CD4-positive, CD25-positive, alpha-beta regulatory T cell (primary cell): ENCODE data around the gene MAP4K3. TPM values are rescaled to one million over a fixed set of nuclear protein-coding genes. Genes with fewer than 3 reads are reported as not detected.

ENCODE experiments used
- ATAC-seq, 2 donors: fragments of 150-1000 bp; cut with Tn5 transposase; one replicate each; pipeline ENCODE4 v1.10.0; 2021; ENCODE audit warnings: low read depth in 2 of 2, moderate number of reproducible peaks in 2 of 2, moderate library complexity in 1 of 2
- DNase-seq, 3 donors: peaks; one replicate each; pipeline versions ENCODE4 v3.0.0 to v3.0.0-alpha.2; 2012 to 2022; ENCODE audit warnings: mixed read lengths in 1 of 3
- H3K27ac ChIP-seq: one replicate; pipeline ENCODE4 v1.7.0; 2013; ENCODE audit warnings: mild to moderate bottlenecking, low read length; ENCODE audit not compliant: insufficient read depth, poor library complexity, severe bottlenecking
- H3K27me3 ChIP-seq: one replicate; pipeline ENCODE4 v1.7.0; 2013; ENCODE audit warnings: low read length; ENCODE audit not compliant: control insufficient read depth, insufficient read depth
- H3K36me3 ChIP-seq: one replicate; pipeline ENCODE4 v1.7.0; 2013; ENCODE audit warnings: mild to moderate bottlenecking, low read length, moderate library complexity; ENCODE audit not compliant: control insufficient read depth, insufficient read depth
- H3K4me1 ChIP-seq: 2 replicates; pipeline ENCODE4 v1.7.0; 2013; ENCODE audit warnings: mild to moderate bottlenecking, low read length; ENCODE audit not compliant: insufficient read depth, control insufficient read depth, poor library complexity, severe bottlenecking
- H3K4me3 ChIP-seq: one replicate; pipeline ENCODE4 v1.7.0; 2013; ENCODE audit warnings: low read depth, mild to moderate bottlenecking, low read length, moderate library complexity
- H3K9me3 ChIP-seq, 2 experiments: 1 replicate in 1 of 2; 2 replicates in 1 of 2; pipeline ENCODE4 v1.7.0; 2013; ENCODE audit warnings: low read length in 2 of 2, mild to moderate bottlenecking in 1 of 2, moderate library complexity in 1 of 2; ENCODE audit not compliant: control insufficient read depth in 2 of 2
- H3K27ac Mint-ChIP-seq, 3 donors: one replicate each; pipeline ENCODE4 v1.8.0; 2020 to 2022; ENCODE audit warnings: mild to moderate bottlenecking in 3 of 3, mixed read lengths in 3 of 3, moderate library complexity in 2 of 3
- H3K27me3 Mint-ChIP-seq: one replicate; pipeline ENCODE4 v1.8.0; 2022; ENCODE audit warnings: mild to moderate bottlenecking, mixed read lengths
- H3K36me3 Mint-ChIP-seq: one replicate; pipeline ENCODE4 v1.8.0; 2020; ENCODE audit warnings: mixed read lengths
- H3K4me1 Mint-ChIP-seq, 4 donors: one replicate each; pipeline ENCODE4 v1.8.0; 2020 to 2022; ENCODE audit warnings: mixed read lengths in 4 of 4, mild to moderate bottlenecking in 1 of 4
- H3K4me3 Mint-ChIP-seq, 4 donors: one replicate each; pipeline ENCODE4 v1.8.0; 2020 to 2022; ENCODE audit warnings: mild to moderate bottlenecking in 4 of 4, mixed read lengths in 4 of 4, moderate library complexity in 3 of 4
- H3K9me3 Mint-ChIP-seq, 7 donors: one replicate each; pipeline ENCODE4 v1.8.0; 2020 to 2022; ENCODE audit warnings: mixed read lengths in 7 of 7, mild to moderate bottlenecking in 3 of 7, moderate library complexity in 2 of 7
- polyA plus RNA-seq, 4 donors: library from polyadenylated mRNA; unstranded; fragments of 300-500 nt; fragmentation: Illumina TruSeq; gene quantifications; one replicate each; pipeline ENCODE4 v1.2.3, GENCODE V29; 2021
- total RNA-seq: library from RNA; stranded (reverse); gene quantifications from one replicate; pipeline ENCODE4 v1.2.3, GENCODE V29; 2022

The MAP4K3 gene
- total and polyA plus RNA-seq, 5 donors from 2014 or later: 1.4 to 28.7 (median 2.0) TPM

DNA sequence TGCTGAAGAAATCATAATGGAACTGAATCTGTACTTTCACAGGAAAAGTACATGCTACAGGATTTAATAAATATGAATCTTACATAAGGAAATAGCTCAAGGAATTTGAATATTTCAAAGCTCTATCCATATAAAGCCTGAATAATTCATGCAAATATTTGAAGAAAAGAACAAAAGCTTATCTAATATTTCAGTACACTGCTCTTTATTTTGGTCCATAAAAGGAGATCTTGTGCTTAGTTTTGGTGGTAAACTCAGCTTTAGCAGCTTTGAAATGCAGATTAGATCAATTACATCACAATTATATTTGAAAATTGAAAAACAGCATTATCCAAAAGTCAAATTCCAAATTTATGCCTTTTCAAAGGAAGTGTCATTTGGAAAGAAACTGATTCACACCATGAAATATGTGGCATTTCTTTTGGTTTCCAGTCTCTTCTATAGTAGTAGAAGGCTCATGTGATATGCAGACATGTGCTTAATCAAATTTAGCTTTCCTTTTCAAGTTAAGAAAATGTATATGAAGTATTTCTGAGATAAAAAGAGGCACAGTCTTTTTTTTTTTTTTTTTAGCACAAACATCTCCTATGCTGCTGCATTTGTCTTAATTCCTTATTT is 42.1 kb upstream of the MAP4K3 start:
- H3K27me3 ChIP-seq: no peaks in the 10 kb centered on the region
- H3K27ac ChIP-seq: no peak overlapping the region
- H3K27ac Mint-ChIP-seq: no peak overlapping the region
- no peaks in the 10 kb centered on the region for H3K4me1 Mint-ChIP-seq
- no peak for DNase-seq
- H3K9me3 ChIP-seq: no peaks in the 10 kb centered on the region
- H3K27me3 Mint-ChIP-seq: no peaks in the 10 kb centered on the region
- no peak overlapping the region for H3K4me3 ChIP-seq
- ATAC-seq: no peak
- H3K36me3 ChIP-seq: no peaks in the 10 kb centered on the region
- H3K4me3 Mint-ChIP-seq: no peak overlapping the region
- H3K4me1 ChIP-seq: no peaks in the 10 kb centered on the region
- peaks cover 0 to 10% (median 2%) of the 10 kb centered on the region in 7 donors for H3K9me3 Mint-ChIP-seq
- peaks cover 33% of the 10 kb centered on the region for H3K36me3 Mint-ChIP-seq

DNA sequence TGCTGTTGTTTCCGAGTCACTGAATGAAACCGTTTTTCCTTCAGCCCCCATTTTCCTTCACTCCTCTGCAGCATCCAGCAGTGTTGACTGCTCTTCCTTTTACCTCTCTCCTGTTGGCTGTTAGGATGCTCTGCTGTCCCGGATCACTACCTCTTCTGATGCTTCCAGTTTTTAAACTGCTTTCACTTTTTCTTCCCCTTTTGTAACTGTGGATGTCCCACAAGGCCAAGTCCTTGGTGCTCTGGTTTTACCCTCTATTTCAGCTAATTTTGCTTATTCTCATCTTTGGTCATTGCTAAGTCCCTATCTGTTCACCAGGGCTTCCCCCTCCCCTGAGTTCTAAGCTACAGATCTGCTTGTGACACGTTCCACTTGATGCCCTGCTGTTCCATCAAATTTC is 39.4 kb upstream of the MAP4K3 start:
- ATAC-seq (no peak), DNase-seq (no peak)
- Histone ChIP-seq H3K9me3 (no peaks in the 10 kb centered on the region), H3K27ac (no peak overlapping the region), H3K36me3 (no peaks in the 10 kb centered on the region), H3K27me3 (no peaks in the 10 kb centered on the region), H3K4me1 (no peaks in the 10 kb centered on the region), H3K4me3 (no peak overlapping the region)
- Mint-ChIP-seq H3K4me1 (no peaks in the 10 kb centered on the region), H3K9me3 (peaks cover 0 to 10% (median 2%) of the 10 kb centered on the region in 7 donors), H3K4me3 (no peak overlapping the region), H3K36me3 (peaks cover 33% of the 10 kb centered on the region), H3K27ac (peak overlapping the region in 1 of 3 donors; percentile 40), H3K27me3 (no peaks in the 10 kb centered on the region)

DNA sequence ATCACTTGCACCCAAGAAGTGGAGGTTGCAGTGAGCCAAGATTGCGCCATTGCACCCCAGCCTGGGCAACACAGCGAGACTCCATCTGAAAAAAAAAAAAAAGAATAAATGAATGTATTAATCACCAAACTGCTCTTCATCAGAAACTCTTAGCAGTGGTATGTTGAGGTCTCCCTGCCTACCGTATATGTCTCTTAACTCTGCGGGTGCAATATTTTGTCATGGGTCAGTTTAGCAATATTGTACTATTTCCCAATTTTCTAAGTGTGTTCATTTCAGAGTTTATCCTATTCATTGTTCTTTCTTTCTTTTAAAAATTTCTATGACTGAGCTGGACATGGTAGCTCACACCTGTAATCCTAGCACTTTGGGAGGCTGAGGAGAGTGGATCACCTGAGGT is 37.9 kb upstream of the MAP4K3 start:
- Mint-ChIP-seq H3K27me3 (no peaks in the 10 kb centered on the region), H3K4me1 (peaks cover 0 to 6% (median under 1%) of the 10 kb centered on the region in 4 donors), H3K27ac (no peak overlapping the region), H3K9me3 (peaks cover 0 to 10% (median 2%) of the 10 kb centered on the region in 7 donors), H3K36me3 (peaks cover 33% of the 10 kb centered on the region), H3K4me3 (no peak overlapping the region)
- Histone ChIP-seq H3K9me3 (no peaks in the 10 kb centered on the region), H3K4me3 (no peak overlapping the region), H3K36me3 (no peaks in the 10 kb centered on the region), H3K27ac (no peak overlapping the region), H3K4me1 (no peaks in the 10 kb centered on the region), H3K27me3 (no peaks in the 10 kb centered on the region)
- no peak for DNase-seq
- no peak for ATAC-seq

DNA sequence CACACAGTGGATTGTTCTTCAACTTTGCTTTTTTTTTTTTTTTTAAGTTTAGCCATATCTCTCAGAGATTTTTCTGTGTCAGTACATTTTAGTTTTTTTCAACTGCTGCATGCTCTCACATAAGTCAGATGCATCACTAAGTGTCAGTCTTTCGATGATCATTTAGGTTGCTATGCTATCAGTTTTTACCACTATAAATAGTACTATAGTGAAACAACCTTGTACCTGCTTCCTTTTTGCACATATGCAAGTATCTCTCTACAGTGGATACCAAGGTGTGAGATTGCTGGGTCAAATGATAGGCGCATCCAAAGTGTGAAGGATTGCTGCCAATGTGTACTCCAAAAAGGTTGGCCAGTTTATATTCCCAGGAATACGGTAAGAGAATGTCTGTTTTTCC is 33.5 kb upstream of the MAP4K3 start:
- H3K4me1 ChIP-seq: no peaks in the 10 kb centered on the region
- H3K4me3 ChIP-seq: no peak overlapping the region
- H3K27me3 Mint-ChIP-seq: peaks cover 5% of the 10 kb centered on the region
- peaks cover 9% of the 10 kb centered on the region for H3K36me3 Mint-ChIP-seq
- no peak for ATAC-seq
- H3K4me3 Mint-ChIP-seq: no peak overlapping the region
- H3K36me3 ChIP-seq: no peaks in the 10 kb centered on the region
- H3K27ac ChIP-seq: no peak overlapping the region
- H3K27ac Mint-ChIP-seq: no peak overlapping the region
- peaks cover 0 to 5% (median 0%) of the 10 kb centered on the region in 7 donors for H3K9me3 Mint-ChIP-seq
- H3K27me3 ChIP-seq: no peaks in the 10 kb centered on the region
- no peak for DNase-seq
- no peaks in the 10 kb centered on the region for H3K9me3 ChIP-seq
- H3K4me1 Mint-ChIP-seq: peaks cover 5 to 13% (median 7%) of the 10 kb centered on the region in 4 donors

DNA sequence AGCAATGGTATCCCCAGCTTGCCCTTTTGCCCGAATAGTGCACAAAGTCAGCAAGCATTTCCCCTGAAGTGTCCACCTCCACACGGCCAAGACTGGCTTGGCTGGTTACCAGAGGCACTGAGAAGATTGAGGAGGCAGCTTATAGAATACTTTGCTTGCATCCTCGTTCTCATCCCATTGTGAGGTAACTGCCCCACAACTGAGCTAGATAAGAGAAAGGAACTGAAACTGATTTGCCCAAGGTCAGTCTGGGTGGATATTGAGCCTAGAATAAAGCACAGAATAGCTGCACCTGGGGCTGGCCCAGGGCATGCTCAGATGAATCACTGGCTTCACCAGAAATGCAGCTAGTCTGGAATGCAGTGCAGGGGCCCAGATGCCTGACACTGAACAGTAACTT is 32.7 kb upstream of the MAP4K3 start:
- Mint-ChIP-seq H3K36me3 (peaks cover 8% of the 10 kb centered on the region), H3K27ac (no peak overlapping the region), H3K27me3 (peaks cover 5% of the 10 kb centered on the region), H3K4me3 (no peak overlapping the region), H3K9me3 (peaks cover 0 to 5% (median 0%) of the 10 kb centered on the region in 7 donors), H3K4me1 (peaks cover 5 to 13% (median 7%) of the 10 kb centered on the region in 4 donors)
- no peaks in the 10 kb centered on the region for H3K4me1 ChIP-seq
- H3K27me3 ChIP-seq: no peaks in the 10 kb centered on the region
- no peak overlapping the region for H3K27ac ChIP-seq
- no peaks in the 10 kb centered on the region for H3K36me3 ChIP-seq
- H3K4me3 ChIP-seq: no peak overlapping the region
- ATAC-seq: peak; percentile 43 to 51
- DNase-seq: no peak
- no peaks in the 10 kb centered on the region for H3K9me3 ChIP-seq

DNA sequence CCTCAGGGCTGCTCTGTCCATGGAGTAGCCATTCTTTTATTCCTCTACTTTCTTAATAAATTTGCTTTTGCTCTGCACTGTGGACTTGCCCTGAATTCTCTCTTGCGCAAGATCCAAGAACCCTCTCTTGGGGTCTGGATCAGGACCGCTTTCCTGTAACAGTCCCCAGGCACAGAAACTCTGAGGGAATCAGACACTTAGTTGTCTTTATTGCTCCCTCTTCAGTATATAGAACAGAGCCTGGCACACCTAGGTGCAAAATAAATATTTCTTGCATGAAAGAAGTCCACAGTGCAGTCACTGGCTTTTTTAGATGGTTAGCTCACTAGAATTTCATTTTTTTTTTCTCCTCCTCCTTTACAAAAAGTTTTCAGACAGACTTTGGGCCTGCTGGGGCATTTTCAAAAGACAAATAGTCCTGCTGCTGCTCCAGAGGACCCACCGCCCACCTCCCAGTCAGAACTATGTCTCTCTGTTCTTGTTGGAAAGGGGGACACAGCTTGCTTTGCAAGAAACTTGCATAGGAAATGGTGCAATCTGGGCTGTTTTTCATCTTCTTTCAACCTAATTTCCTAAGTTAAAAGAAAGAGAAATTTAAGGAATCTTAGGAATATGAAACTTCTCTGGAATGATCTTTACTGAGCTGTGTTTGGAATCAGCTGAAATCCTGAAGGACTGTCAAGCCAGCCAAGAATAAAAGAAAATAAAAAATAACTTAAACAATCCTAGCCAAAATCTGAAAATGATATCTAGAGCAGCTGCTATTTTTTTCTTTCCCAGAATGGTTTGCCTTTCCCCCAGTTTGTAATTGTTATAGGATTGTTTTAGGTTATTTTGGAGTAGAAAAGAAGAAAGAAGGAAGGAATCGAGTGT is 31.7 kb upstream of the MAP4K3 start:
- no peaks in the 10 kb centered on the region for H3K27me3 ChIP-seq
- H3K27ac Mint-ChIP-seq: peak overlapping the region in 2 of 3 donors; percentile 13 to 57
- H3K9me3 Mint-ChIP-seq: peaks cover 0 to 3% (median 0%) of the 10 kb centered on the region in 7 donors
- H3K27ac ChIP-seq: no peak overlapping the region
- no peaks in the 10 kb centered on the region for H3K9me3 ChIP-seq
- no peak overlapping the region for H3K4me3 Mint-ChIP-seq
- H3K4me1 ChIP-seq: no peaks in the 10 kb centered on the region
- no peak for ATAC-seq
- H3K4me3 ChIP-seq: no peak overlapping the region
- no peaks in the 10 kb centered on the region for H3K36me3 ChIP-seq
- peaks cover 5 to 13% (median 7%) of the 10 kb centered on the region in 4 donors for H3K4me1 Mint-ChIP-seq
- H3K36me3 Mint-ChIP-seq: peaks cover 5% of the 10 kb centered on the region
- peaks cover 5% of the 10 kb centered on the region for H3K27me3 Mint-ChIP-seq
- no peak for DNase-seq

DNA sequence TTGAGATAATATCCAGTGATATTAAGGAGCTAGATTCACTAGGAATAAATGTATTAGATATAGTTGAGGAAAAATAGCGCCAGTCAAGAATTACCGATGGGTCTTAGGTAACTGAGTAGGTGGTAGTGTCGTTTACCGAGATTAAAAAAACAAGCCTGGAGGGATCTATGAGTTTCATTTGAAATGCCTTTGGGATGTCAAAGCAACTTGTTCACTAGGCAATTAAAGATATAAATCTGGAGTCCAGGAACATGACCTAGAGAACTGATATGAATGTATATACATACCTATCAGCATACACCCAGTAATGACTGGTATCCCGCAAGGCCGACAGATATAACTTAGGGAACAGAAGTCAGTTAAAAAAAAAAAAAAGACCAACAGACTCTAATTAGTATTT is 29.2 kb upstream of the MAP4K3 start:
- H3K9me3 Mint-ChIP-seq: peaks cover 0 to 2% (median 0%) of the 10 kb centered on the region in 7 donors
- Histone ChIP-seq H3K4me3 (no peak overlapping the region), H3K4me1 (no peaks in the 10 kb centered on the region), H3K27me3 (no peaks in the 10 kb centered on the region), H3K36me3 (no peaks in the 10 kb centered on the region), H3K9me3 (no peaks in the 10 kb centered on the region), H3K27ac (no peak overlapping the region)
- peaks cover 5 to 13% (median 7%) of the 10 kb centered on the region in 4 donors for H3K4me1 Mint-ChIP-seq
- DNase-seq: no peak
- H3K4me3 Mint-ChIP-seq: no peak overlapping the region
- H3K27ac Mint-ChIP-seq: no peak overlapping the region
- peaks cover 5% of the 10 kb centered on the region for H3K27me3 Mint-ChIP-seq
- H3K36me3 Mint-ChIP-seq: peaks cover 8% of the 10 kb centered on the region
- ATAC-seq: no peak
